GM21619 (cell line): ENCODE results near the gene MBNL1.

Source experiments
- ATAC-seq: cut with Tn5 transposase; IDR thresholded peaks from one replicate; pipeline ENCODE4 v1.9.1; 2021; ENCODE audit not compliant: unreplicated experiment

Gene MBNL1

DNA sequence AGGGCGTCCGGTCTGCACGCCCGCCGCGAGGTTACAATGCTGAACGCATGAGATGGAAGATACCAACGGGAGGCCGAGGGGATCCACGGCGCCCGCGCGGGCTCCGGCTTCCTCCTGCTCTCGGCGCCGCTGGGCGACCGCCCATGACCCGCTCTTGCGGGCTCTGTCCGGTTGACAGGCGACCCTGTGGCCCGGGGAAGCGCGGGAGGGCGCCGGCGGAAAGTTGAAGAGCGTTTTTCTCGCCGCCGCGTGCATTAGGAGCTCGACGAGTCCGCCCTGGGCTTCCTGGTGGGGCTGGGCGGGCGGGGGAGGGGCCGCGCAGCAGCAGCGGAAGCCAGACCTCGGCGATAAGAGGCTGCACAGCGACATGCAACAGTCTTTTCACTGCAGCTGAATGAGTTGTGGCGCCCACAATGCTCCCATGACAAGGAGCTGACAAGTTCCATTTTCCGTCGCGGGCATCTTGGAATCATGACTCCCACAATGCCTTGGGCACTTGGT is at the start of gene MBNL1:
Gene MBNL1 (plus strand): TSS at position 375 of the 501 bp plus-strand sequence. CDS start 31,265 bp downstream, outside the sequence.
- ATAC-seq = peak; percentile 62

DNA sequence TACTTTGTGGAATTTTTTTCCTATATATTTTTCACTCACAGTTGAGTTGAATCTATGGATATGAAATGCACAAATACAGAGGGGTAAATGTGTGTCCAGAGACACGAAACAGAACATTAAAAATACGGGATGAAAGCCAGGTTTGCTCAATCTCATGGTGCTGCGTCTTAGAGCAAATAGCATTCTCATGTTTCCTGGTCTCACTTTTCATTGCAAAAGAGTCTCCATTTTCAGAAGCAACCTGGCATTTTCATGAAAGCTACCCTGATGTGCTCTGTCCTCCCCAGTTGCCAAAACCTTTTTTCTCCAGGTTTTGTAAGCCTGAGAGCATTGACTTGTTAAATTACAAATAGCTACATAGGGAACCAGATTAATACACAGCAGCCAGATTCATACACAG is 49.5 kb upstream of the MBNL1 start:
- no peak for ATAC-seq

- ATAC-seq = no peak
Measured at GRCh38 chr3:152219769-152220255, 48.9 kb upstream of the MBNL1 start.

GRCh38 chr3:152222327-152222726 is 46.4 kb upstream of the MBNL1 start:
- ATAC-seq = no peak

DNA sequence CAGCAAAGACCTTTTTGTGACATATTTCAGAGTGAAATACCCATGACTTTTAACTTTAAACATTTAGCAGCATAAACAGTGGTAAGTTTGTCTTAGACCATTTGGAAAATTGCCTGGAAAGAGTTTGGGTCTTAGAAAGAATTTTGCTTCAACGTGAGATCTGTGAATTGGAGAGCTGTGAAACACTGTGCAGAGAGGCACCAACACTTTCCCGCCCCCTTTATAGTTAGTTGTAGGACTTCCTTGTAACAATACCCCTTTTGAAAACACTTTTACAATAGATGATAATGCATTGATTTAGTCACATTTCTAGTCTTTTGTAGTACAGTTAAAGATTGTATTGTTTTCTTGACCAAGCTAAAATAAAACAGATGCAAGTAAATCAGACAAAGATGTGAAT is 43.5 kb upstream of the MBNL1 start:
- no peak for ATAC-seq

GRCh38 chr3:152226176-152226575 is 42.6 kb upstream of the MBNL1 start:
- no peak for ATAC-seq

DNA sequence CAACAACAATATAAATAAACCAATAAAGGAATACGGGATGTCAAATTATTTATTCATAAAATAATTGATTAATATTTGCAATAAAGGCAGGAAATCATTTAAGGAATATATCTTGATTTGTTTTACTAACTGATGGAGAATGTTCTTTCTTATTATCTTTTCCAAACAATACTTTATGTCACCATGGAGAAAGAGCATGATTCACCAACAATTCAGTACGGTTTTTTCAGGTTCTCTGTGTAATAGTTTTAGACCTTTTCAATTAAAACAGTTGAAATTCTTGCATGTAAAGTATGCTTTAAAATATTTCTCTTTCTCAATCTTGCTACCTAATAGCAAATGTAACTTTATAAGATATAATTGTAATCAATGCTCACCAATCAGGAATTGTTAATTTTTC is 41.7 kb upstream of the MBNL1 start:
- no peak for ATAC-seq

- ATAC-seq = no peak
Measured at GRCh38 chr3:152229692-152230091, 39.0 kb upstream of the MBNL1 start.

GRCh38 chr3:152230370-152230769 is 38.4 kb upstream of the MBNL1 start:
- no peak for ATAC-seq

DNA sequence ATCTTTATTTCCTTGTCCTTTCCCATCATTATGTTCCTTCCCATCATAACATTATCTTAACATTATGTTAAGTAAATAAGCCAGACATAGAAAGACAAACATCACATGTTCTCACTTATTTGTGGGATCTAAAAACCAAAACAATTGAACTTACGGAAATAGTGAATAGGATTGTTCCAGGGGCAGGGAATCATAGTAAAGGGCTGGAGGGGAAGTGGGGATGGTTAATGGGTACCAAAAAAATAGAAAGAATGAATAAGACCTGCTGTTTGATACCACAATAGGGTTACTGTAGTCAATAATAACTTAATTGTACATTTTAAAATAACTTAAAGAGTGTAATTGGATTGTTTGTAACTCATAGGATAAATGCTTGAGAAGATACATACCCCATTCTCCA is 36.7 kb upstream of the MBNL1 start:
- no peak for ATAC-seq

DNA sequence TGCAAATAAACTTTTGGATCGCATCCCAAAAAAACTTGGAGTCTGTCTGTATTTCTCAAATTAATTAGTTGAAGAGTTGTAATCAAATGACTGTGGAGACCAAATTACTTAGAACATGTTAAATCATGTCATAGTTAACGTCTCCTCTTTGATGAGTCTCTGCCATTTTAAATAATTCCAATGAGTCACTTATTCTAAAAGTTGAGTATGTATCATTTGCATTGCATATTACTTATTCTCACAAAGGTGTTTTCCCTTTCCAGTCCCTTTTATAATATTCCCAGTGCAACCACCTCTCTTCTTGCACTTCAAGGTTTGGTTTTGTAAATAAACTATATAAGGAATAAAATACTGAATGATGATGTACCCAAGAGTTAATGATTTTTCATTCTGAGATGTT is 36.0 kb upstream of the MBNL1 start:
- ATAC-seq = no peak

DNA sequence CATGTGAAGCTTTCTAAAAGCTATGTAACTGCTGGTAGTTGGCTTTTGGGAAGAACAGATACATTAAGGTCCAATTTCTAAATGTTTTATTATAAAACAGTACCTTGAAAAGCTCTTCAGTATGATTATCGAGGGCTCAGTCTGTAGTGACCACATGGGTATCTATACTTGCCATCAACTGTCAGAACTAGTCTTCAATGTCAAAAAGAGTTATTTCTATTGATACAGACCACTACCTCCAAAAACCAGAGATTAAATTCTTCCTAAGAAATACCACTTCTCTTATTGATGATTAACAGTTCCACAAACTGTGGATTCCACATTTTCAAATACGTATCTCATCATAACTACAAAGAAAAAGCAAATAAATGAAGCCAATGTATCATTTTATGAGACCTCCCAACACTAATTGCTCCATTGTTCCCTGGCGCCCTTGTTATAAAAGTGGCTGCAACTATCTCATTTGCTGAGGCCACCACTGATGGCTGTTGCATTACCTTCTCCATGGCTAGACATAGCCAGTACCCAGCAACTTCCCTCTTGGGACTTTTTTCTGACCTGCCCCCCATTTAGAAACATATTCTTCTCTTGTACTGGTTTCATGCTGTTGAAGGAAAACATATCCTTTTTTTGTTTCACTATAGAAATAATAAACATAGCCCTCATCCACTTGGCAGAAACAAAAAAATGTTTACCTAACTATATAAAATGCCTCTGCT is 33.9 kb upstream of the MBNL1 start:
- ATAC-seq = no peak

DNA sequence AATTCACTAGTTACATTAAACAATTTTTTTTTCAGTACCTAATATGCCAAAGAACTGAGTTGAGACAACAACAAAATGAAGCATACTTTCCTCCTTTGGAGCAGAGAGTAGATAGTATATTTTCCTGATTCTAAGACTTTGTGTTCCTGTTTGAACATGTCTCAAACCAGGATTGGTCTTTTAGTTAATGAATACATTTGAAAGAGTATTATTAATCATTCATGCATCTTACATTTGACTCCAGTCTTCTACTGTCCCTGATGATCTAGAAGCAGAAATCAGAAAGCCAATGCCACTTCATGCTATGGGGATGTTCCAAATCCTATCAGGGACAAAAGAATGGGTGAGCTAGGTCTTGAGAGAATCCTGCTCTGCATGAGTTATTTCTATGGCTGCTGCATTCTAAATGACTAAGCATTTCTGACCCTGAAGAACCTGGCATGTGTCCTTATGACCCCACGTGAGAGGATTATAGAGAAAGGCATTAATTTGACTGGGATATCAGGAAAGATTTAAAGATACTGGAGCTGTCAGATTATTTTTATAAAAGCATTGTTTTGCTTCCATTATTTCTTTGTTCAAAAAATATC is 32.9 kb upstream of the MBNL1 start:
- peak; percentile 48 for ATAC-seq

DNA sequence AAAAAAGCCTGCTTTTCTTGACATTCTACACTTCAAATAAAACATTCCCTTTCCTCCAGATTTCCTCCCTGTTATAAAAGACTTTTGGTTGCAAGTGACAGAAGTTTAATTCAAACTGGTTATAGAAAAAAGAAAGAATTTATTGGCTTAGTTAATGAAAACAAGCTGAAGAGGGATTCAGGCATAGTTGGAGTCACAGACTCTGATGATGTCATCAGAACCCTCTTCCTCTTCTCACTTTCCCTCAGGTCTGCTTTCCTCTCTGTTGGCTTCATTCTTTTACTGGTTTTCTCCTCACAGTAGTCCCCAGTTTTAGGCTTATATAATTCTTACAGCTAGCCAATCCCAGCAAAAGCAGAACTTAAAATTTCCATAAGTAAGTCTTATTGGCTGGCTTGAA is 32.0 kb upstream of the MBNL1 start:
- ATAC-seq = no peak

DNA sequence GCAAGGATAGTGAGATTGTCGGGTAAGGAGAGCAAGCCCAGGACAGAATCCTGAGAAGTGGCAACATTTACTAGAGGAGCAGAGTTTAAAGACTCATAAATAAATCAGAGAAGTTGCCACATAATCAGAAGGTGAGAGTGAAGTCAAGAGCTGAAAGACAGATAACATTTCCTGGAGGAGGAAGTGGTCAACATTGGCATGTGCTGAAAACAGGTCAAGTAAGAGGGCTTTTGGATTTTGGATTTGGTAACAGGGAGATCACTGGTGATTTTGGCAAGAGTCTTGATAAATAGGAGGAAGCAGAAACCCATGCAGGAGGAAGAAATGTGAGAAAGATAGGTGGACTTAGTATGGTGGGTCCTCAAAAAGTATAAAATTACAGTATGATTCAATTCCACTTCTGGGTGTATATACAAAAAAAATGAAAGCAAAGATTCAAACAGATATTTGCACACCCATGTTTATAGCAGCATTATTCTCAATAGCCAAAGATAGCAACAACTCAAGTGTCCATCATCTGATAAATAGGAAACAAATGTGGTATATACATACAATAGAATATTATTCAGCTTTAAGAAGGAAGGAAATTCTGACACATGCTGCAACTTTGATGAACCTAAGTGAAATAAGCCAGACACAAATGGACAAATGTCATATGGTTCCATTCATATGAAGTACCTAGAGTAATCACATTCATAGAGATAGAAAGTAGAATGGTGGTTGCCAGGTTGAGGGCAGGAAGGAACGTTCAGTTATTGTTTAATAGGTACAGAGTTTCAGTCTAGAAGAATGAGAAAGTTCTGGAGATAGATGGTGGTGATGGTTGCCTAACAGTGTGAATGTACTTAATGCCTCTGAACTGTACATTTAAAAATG is 27.3 kb upstream of the MBNL1 start:
- ATAC-seq = peak; percentile 64

DNA sequence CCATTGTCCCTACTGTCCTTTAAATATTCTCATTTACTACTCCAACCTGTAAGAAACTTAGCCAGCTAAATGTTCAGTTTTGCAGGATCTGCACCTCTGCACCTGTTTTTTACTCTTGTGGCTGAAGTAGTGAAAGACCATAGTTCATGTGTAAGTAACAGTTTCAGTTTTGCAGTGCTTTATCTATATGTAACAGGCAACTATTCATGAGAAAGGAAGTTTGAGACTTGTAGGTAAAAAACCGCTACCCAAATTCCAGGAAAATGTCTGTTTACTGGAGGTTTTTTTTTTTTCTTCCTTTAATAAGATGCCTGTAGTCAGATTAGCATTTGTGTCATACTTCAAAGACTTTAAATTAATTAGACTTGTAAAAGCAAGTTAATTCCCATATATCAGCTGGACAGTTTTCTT is 25.4 kb upstream of the MBNL1 start:
- peak; percentile 60 for ATAC-seq

GRCh38 chr3:152243721-152244516 is 24.8 kb upstream of the MBNL1 start:
- peak; percentile 15 for ATAC-seq

DNA sequence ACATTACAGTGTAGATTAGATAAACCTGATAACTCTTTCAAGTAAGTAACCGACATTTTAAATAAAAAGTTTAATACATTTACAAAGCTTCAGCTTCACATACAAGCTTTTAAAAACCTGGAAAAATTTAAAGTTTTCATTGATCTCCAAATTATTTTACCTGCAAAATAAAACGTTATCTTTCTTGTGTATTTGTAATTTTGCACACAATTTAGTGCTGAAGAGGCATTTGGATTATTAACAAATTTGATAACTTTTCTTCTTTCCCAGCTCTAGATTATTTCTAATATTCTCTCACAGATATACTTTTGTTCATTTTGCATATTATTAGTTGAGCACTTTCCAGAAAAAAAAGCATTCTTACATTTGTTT is 24.2 kb upstream of the MBNL1 start:
- ATAC-seq = no peak

- no peak for ATAC-seq
Measured at GRCh38 chr3:152245498-152246170, 23.1 kb upstream of the MBNL1 start.

DNA sequence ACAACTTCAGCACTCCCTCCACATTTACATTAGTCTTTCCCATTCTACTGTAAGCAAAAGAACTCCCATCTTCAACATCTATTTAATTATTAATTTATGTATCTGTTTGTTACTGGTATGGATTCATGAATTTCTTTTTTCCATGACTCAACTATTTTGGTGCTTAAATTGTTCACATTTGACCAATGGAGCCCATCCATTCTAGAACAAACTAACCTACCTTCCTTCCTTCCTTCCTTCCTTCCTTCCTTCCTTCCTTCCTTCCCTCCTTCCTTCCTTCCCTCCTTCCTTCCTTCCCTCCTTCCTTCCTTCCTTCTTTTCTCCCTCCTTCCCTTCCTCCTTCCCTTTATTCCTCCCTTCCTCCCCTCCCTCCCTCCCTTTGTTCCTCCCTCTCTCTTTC is 16.8 kb upstream of the MBNL1 start:
- no peak for ATAC-seq
